ENCODE results near the gene NMT1.

NMT1 gene

DNA sequence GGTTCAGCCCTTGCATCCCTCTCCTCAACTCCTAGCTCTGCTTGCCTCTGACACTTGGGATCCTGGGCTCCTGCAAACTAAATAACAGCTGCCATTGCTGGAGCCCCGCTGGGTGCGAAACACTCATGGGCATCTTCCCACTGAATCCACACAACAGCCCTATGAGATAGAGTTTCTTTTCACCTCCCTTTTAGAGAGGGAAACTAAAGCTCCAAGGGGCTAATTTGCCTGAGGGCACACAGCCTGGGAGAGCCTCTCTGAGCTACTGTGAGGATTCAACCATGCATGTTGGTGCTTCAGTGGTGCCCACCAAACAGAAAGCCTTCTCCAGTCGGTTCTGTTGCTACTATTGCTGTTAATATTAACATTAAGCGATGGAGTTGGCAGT lies 78.4 kb downstream of the NMT1 start:
- DNase-seq, result no peak
- Histone ChIP-seq H3K9me2 (replicated peaks; ENCODE audit: insufficient read depth, low read length) (no peaks in the 10 kb centered on the region), H3K27me3 (replicated peaks; ENCODE audit: insufficient read depth, low read length) (no peaks in the 10 kb centered on the region), H3K9ac (ENCODE audit: low read length) (no peak overlapping the region), H3K79me2 (ENCODE audit: low read length) (peaks cover 12% of the 10 kb centered on the region; the same call in 1 of the 2 replicates), H3K36me3 (replicated peaks; ENCODE audit: insufficient read depth, low read length) (no peaks in the 10 kb centered on the region), H3K4me3 (ENCODE audit: low read length) (no peak overlapping the region), H3K4me2 (ENCODE audit: low read depth, low read length) (no peak overlapping the region), H2AFZ (ENCODE audit: low read length) (no peak overlapping the region), H4K20me1 (ENCODE audit: insufficient read depth, low read length) (no peaks in the 10 kb centered on the region), H3K27ac (ENCODE audit: low read length) (no peak overlapping the region), H3K9me3 (replicated peaks; ENCODE audit: insufficient read depth, low read length) (no peaks in the 10 kb centered on the region), H3F3A (ENCODE audit: insufficient read depth, low read length) (no peaks in the 10 kb centered on the region), H3K4me1 (ENCODE audit: low read length) (peaks cover 5% of the 10 kb centered on the region)
- no peak for TF ChIP-seq EZH2 (optimal IDR thresholded peaks at IDR 0.05; ENCODE audit: low read depth, low read length)
- no peak for TF ChIP-seq EZH2phosphoT487 (IDR thresholded peaks at IDR 0.05; ENCODE audit: low read length)
- no peak for TF ChIP-seq CTCF (IDR thresholded peaks at IDR 0.05; ENCODE audit: low read length)

DNA sequence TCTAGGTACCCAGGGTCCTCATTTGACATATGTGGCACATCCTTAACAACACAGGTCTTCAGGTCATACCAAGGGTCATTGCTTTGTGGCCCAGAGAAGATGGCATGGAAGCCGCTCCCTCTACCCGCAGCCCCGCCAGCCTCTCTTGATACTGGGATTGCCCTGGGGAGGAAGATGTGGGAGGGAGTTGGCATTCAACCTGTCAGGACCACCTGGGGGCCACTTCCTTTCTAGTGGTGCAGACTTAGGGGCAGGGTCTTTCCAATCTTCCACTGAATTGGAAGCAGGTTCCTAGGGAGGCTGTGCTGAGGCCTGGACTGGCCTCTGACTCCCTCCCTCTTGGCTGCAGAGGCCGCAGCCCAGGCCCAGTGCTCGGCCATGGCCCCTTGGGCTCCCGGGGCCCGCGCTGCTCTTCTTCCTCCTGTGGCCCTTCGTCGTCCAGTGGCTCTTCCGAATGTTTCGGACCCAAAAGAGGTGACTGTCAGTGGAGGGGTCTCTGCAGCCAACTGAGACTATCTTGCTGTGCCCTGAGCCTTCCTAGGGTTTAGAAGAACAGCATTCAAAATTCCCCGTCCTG lies 82.1 kb downstream of the NMT1 start:
- Histone ChIP-seq H3K9me2 (replicated peaks; ENCODE audit: insufficient read depth, low read length) (no peaks in the 10 kb centered on the region), H4K20me1 (ENCODE audit: insufficient read depth, low read length) (no peaks in the 10 kb centered on the region), H3K9me3 (replicated peaks; ENCODE audit: insufficient read depth, low read length) (no peaks in the 10 kb centered on the region), H3K36me3 (replicated peaks; ENCODE audit: insufficient read depth, low read length) (no peaks in the 10 kb centered on the region), H3K4me1 (ENCODE audit: low read length) (no peaks in the 10 kb centered on the region), H2AFZ (ENCODE audit: low read length) (no peak overlapping the region), H3F3A (ENCODE audit: insufficient read depth, low read length) (peaks cover 2% of the 10 kb centered on the region; the same call in 1 of the 2 replicates), H3K27ac (ENCODE audit: low read length) (no peak overlapping the region), H3K9ac (ENCODE audit: low read length) (no peak overlapping the region), H3K27me3 (replicated peaks; ENCODE audit: insufficient read depth, low read length) (no peaks in the 10 kb centered on the region), H3K79me2 (ENCODE audit: low read length) (no peaks in the 10 kb centered on the region), H3K4me3 (ENCODE audit: low read length) (no peak overlapping the region), H3K4me2 (ENCODE audit: low read depth, low read length) (no peak overlapping the region)
- no peak for TF ChIP-seq CTCF (IDR thresholded peaks at IDR 0.05; ENCODE audit: low read length)
- no peak for TF ChIP-seq EZH2 (optimal IDR thresholded peaks at IDR 0.05; ENCODE audit: low read depth, low read length)
- TF ChIP-seq EZH2phosphoT487 (IDR thresholded peaks at IDR 0.05; ENCODE audit: low read length), result no peak
- DNase-seq, result no peak

- Histone ChIP-seq H3K4me3 (ENCODE audit: low read length) (no peak overlapping the region), H4K20me1 (ENCODE audit: insufficient read depth, low read length) (no peaks in the 10 kb centered on the region), H2AFZ (ENCODE audit: low read length) (no peak overlapping the region), H3K9me2 (replicated peaks; ENCODE audit: insufficient read depth, low read length) (no peaks in the 10 kb centered on the region), H3K9me3 (replicated peaks; ENCODE audit: insufficient read depth, low read length) (no peaks in the 10 kb centered on the region), H3K27ac (ENCODE audit: low read length) (no peak overlapping the region), H3K79me2 (ENCODE audit: low read length) (peaks cover 2% of the 10 kb centered on the region; the same call in 1 of the 2 replicates), H3K9ac (ENCODE audit: low read length) (no peak overlapping the region), H3K4me1 (ENCODE audit: low read length) (no peaks in the 10 kb centered on the region), H3K27me3 (replicated peaks; ENCODE audit: insufficient read depth, low read length) (no peaks in the 10 kb centered on the region), H3K4me2 (ENCODE audit: low read depth, low read length) (no peak overlapping the region), H3K36me3 (replicated peaks; ENCODE audit: insufficient read depth, low read length) (no peaks in the 10 kb centered on the region), H3F3A (ENCODE audit: insufficient read depth, low read length) (peaks cover 7% of the 10 kb centered on the region; the same call in 1 of the 2 replicates)
- no peak for DNase-seq
- TF ChIP-seq EZH2phosphoT487 (IDR thresholded peaks at IDR 0.05; ENCODE audit: low read length) (no peak), CTCF (IDR thresholded peaks at IDR 0.05; ENCODE audit: low read length) (no peak), EZH2 (optimal IDR thresholded peaks at IDR 0.05; ENCODE audit: low read depth, low read length) (no peak)
Observed at GRCh38 chr17:45143767-45144198, 82.7 kb downstream of the NMT1 start.

All from MM.1S (cell line).